Kidney epithelial cell (primary cell): ENCODE measurements around the gene DENND1A. TPM values are rescaled to one million over a fixed set of nuclear protein-coding genes. Genes with fewer than 3 reads are reported as not detected.

Experiments
- DNase-seq: peaks from one replicate; pipeline ENCODE4 v3.0.0-alpha.2; 2010; ENCODE audit warnings: low read depth
- H3K27me3 ChIP-seq: 2 replicates; pipeline ENCODE4 v1.6.0; 2011; ENCODE audit warnings: low read length; ENCODE audit not compliant: control insufficient read depth, insufficient read depth
- H3K36me3 ChIP-seq: 2 replicates; pipeline ENCODE4 v1.5.1; 2011; ENCODE audit warnings: low read length; ENCODE audit not compliant: control insufficient read depth, insufficient read depth
- H3K4me3 ChIP-seq: 2 replicates; pipeline ENCODE4 v1.5.1; 2011; ENCODE audit warnings: low read depth, mild to moderate bottlenecking, control low read depth, low read length
- total RNA-seq: library from RNA; depleted of rRNA; stranded (reverse); fragments of >200 nt; gene quantifications from 2 replicates; pipeline ENCODE4 v1.2.3, GENCODE V29; 2015
- TF ChIP-seq, protein P1 (sequence below): IDR thresholded peaks from 2 replicates; pipeline ENCODE4 v1.5.1; 2011; ENCODE audit warnings: mild to moderate bottlenecking, moderate library complexity, low read length, control low read depth, inconsistent platforms; ENCODE audit not compliant: insufficient read depth, poor library complexity, severe bottlenecking

DENND1A gene
- total RNA-seq, 1 donor from 2014 or later = 14.5 TPM

DNA sequence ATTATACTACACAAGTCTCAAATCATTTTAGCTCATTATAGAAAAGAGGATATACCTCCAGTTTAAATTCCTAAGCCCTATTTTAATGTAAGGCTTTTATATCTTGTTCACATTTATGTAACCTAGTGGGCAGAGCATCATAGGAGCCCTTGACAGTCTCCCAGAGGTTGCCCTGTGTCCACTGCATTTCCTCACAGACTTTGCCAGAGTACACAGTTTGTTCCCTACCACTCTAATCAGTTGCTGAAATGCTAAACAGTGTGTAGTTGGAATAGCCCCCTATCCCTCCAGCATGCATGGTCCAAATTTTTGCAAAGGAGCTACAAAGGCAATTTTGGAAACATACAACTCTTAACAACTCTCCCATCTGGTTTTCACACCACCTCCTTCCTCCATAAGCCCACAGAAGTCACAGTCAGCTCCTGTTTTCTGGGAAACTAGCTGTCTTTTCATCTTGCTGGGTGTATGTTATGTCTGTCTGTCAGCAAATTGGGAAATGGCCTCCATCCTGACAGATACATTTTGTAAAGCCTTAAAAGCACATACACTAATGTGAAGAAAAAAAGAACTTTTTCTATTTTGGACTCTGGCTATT is 212.2 kb downstream of the DENND1A start:
- no peaks in the 10 kb centered on the region for H3K36me3 ChIP-seq
- no peak overlapping the region for H3K4me3 ChIP-seq
- TF ChIP-seq, protein P1, sequence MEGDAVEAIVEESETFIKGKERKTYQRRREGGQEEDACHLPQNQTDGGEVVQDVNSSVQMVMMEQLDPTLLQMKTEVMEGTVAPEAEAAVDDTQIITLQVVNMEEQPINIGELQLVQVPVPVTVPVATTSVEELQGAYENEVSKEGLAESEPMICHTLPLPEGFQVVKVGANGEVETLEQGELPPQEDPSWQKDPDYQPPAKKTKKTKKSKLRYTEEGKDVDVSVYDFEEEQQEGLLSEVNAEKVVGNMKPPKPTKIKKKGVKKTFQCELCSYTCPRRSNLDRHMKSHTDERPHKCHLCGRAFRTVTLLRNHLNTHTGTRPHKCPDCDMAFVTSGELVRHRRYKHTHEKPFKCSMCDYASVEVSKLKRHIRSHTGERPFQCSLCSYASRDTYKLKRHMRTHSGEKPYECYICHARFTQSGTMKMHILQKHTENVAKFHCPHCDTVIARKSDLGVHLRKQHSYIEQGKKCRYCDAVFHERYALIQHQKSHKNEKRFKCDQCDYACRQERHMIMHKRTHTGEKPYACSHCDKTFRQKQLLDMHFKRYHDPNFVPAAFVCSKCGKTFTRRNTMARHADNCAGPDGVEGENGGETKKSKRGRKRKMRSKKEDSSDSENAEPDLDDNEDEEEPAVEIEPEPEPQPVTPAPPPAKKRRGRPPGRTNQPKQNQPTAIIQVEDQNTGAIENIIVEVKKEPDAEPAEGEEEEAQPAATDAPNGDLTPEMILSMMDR = no peak
- H3K27me3 ChIP-seq = no peaks in the 10 kb centered on the region
- no peak for DNase-seq

DNA sequence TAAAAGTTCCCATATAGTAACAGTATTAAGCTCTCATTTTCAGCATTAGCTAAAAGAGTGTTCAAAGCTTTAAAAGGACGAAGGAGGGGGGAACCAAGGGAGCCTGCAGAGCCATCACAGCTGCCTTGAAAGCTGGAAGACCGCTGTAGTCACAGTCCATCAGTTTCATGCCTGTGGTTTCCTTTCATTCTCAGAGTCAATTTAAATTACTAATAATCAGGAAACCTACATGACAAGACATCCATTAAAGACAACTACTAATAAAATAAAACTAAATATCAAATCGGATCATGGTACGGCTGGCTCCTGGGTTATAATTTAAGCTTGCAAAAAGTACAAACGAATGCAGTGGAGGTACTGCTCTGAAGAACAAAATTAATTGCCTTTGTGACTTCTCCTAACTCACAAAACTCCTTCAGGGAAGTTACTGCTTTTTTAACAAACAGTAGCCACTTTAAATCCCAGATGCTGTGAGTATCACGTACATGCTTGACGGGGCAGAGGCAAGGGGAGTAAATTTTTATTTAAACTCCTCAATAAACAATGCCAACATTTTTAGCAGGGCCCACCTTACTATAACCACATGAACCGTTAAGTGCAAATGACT is 213.5 kb downstream of the DENND1A start:
- no peak overlapping the region for H3K4me3 ChIP-seq
- H3K36me3 ChIP-seq = no peaks in the 10 kb centered on the region
- TF ChIP-seq, protein P1 = no peak
- H3K27me3 ChIP-seq = no peaks in the 10 kb centered on the region
- DNase-seq = peak; percentile 28

DNA sequence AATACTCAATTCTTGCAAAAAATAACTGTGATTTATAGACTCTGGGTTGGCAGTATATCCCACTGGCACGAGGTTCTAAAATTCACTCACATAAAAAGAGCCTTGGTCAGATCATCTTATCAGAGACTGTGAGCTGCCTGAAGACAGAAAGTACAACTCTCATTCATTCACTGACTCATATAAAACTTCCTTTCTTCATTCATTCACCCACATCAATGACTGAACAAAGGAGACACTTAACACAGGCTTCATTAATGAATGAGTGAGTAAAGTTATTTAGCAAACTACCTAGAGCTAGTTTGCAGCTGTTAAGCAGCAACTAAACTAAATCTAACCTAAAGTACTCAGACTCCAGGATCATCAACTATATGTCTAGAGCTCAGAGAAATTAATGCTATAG is 214.7 kb downstream of the DENND1A start:
- no peak for DNase-seq

DNA sequence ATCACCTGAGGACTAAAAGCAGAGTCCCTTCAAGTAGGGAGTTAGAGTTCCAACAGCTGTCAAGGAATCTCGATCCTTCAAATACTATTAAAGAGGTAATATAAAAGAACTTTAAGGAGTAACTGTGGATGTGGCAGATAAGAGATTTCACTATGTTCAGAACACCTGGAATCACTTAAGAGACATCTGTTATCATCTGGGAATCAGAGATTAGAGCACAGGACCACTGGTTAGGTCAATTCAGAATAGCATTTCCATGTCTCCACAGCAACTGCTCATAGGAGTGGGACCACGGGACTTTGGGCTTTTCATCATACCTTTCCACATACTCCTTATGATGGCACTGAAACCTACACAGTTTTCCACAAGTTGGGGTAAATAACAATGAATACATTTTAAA is 216.6 kb downstream of the DENND1A start:
- Histone ChIP-seq H3K27me3 (no peaks in the 10 kb centered on the region), H3K36me3 (no peaks in the 10 kb centered on the region), H3K4me3 (no peak overlapping the region)
- no peak for DNase-seq
- TF ChIP-seq, protein P1 = no peak

More for the DNA sequence above, 214.7 kb downstream of the DENND1A start:
- TF ChIP-seq, protein P1 = no peak
- Histone ChIP-seq H3K4me3 (no peak overlapping the region), H3K36me3 (no peaks in the 10 kb centered on the region), H3K27me3 (no peaks in the 10 kb centered on the region)

DNA sequence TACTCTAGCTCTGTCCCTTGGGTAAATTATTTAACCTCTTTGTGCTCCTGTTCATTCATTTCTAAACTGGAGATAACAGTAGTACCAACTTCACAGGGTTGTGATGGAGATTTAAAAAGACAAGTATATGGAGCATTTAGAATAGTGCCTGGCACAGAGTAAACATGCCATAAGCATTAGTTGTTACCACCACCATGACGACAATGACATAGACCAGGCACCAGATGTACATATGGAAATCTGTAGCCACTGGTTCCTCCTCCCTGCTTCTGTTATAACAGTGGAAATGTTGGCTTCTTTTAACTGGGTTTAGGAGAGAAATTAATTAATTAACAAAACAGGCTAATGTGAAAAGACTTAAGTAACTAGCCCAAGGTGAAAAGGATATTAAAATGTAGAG is 217.5 kb downstream of the DENND1A start:
- H3K27me3 ChIP-seq = no peaks in the 10 kb centered on the region
- no peak for DNase-seq

More for the DNA sequence above, 217.5 kb downstream of the DENND1A start:
- H3K36me3 ChIP-seq = no peaks in the 10 kb centered on the region
- TF ChIP-seq, protein P1 = no peak
- no peak overlapping the region for H3K4me3 ChIP-seq
